Posterior cingulate gyrus (tissue), 11 donors: ENCODE data around the gene PARD3.
A peak's percentile ranks its signal among the peaks of the same experiment; 100 is the strongest.

Experiments used
- DNase-seq, 10 donors: peaks; one replicate each; pipeline versions ENCODE4 v3.0.0 to v3.0.0-alpha.2; 2020 to 2021; ENCODE audit warnings: mixed read lengths in 3 of 10
- intact Hi-C: fragments of 100-400 bp; cut with DNase I; formaldehyde crosslinking; loops from one replicate; pipeline ENCODE4 v1.15.1; 2023

Gene PARD3

DNA sequence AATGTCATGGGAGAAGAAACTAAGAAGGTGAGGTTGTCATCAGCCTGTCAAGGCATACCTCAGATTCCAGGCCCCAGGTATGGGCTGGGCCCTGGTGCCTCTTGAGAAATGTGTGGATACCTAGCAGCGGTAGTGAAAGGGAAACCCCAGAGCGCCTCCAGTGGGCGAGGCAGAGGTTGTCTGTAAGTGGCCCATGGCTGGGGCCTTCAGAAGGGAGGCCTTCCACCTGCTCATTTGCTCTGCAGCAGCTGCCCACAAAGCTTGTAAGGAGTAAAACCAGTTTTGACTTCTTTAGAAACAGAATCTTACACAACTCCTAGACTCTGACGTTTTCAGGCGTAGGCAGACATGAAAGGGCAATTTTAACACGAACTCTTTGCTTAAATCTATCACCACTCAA, 509.9 kb downstream of the PARD3 start:
- no peak for DNase-seq
- intact Hi-C loops: no loop called here

GRCh38 chr10:34303022-34303421, 512.1 kb downstream of the PARD3 start:
- intact Hi-C loops: no loop called here

GRCh38 chr10:34299105-34299611, 515.9 kb downstream of the PARD3 start:
- peak in 3 of 10 donors; percentile 10 to 75 (median 16) for DNase-seq
- intact Hi-C loops: no loop called here

More at GRCh38 chr10:34303022-34303421, 512.1 kb downstream of the PARD3 start:
- no peak for DNase-seq

DNA sequence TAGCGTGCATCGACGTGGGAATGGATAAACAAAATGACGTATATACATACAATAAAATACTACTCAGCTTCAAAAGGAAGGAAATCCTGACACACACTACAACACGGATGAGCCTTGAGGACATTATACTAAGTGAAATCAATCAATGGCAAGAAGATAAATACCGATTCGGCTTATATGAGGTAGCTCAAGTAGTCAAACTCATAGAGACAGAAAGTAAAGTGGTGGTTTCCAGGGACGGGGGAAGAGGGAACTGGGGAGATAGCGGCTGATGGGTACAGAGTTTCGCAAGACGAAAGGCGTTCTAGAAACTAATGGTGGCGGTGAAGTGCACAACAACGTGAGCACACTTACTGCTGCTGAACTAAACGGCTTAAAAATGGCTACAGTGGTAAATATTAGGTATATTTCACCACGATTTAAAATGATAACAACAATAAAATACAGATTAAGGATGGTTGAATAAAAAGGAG, 516.7 kb downstream of the PARD3 start:
- DNase-seq: no peak
- intact Hi-C loops: no loop called here

- DNase-seq: no peak
- intact Hi-C loops: no loop called here
Observed at GRCh38 chr10:34297541-34298345, 517.4 kb downstream of the PARD3 start.

DNA sequence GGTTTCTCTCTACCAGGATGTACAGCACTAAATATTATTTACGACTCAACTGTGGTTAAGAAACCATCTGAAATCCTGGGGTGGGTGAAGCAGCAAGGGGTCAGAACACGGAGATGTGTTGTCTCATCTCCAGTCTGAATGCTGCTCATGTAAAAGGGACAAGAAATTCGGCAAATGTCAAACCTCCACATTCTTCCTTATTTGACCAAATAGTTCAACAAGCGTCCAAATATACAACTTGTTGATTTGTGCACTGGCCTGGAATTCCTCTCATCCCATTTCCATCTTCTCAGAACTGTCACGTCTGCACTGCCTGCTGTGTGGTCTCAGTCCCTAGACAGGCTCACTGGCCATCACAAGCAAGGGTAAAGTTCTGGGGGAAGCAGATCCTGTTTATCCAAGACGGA, 520.0 kb downstream of the PARD3 start:
- no peak for DNase-seq
- intact Hi-C loops: no loop called here

- DNase-seq: no peak
- intact Hi-C loops: no loop called here
Observed at GRCh38 chr10:34294137-34294536, 521.0 kb downstream of the PARD3 start.

DNA sequence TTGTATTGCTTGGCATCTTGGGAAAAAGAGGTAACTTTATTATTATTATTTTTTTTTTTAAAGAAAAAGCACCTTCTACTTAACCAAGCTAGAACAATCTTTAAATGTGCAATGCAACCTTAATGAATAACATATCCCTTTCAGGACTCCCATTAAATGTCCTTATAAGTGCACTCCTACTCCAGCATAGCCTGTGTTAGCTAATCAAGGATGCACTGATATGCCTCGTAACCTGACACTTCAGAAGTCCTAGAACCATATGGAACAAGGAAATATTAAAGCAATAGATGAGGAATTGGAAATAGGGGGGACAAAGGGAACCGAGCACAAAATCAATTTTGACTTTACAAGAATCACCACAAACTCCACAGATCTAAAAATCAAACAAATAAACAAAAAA, 522.4 kb downstream of the PARD3 start:
- no peak for DNase-seq
- intact Hi-C loops: no loop called here

- DNase-seq: no peak
- intact Hi-C loops: no loop called here
Observed at GRCh38 chr10:34292194-34292565, 522.9 kb downstream of the PARD3 start.

GRCh38 chr10:34291466-34292193, 523.5 kb downstream of the PARD3 start:
- intact Hi-C loops: no loop called here
- DNase-seq: no peak

DNA sequence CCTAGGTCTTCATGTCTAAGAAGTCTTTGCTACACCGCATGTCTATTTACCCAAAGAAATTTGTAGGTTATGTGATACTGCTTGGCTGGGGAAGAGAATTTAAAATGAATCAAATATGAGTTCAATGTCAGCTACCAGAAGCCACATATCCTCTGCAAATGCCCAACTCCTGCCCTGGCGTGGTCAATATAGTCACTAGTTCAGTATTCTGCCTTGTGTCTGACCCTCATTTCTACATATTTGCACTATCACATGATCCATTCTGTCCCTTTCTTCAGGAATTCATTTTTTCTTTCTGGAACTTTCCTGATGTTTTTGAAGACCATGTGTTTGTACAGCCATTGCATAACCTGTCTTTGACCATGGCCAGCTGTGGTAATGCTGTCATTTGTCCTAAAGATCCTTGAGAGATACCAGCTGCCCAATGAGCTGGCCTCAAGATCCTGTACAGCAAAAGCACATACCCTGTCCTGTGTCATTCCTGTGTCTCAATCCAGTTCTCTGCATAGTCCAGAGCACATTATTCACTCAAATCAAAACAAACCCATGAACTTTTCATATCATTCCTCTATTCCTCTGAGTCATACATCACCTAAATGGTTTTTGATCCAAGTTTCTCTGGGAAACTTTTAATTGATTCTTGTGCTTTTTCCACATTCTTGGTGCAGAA, 524.5 kb downstream of the PARD3 start:
- DNase-seq: no peak
- intact Hi-C loops: no loop called here

- DNase-seq: no peak
- intact Hi-C loops: no loop called here
Observed at GRCh38 chr10:34288634-34289033, 526.5 kb downstream of the PARD3 start.

DNA sequence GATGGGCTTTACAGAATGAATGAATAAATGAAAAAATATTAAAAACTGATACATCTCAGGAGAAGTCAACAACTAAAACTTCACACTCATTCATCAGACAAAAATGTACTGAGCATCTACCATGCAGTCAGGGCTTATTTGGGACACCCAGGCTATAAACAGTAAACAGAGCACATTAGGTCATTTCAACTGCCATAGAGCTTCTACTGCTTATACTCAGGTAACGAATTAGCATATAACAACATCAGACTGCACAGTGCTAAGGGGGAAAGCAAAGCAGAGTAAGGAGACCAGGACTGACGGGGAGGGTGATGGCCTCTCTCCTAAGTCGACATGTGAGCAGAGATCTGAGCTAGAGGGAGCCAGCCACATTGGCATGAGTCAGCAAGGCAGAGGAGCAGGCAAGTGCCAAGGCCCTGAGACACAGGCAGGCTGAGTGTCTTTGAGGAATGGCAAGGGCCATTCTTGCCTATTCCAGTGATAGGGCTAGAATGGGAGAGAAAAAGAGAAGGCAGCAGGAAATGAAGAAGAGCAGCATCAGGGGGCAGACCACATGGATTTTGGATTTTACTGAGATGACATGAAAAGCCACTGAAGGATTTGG, 528.9 kb downstream of the PARD3 start:
- peak in 1 of 10 donors; percentile 83 for DNase-seq
- intact Hi-C loops: no loop called here

GRCh38 chr10:34281661-34282582, 533.2 kb downstream of the PARD3 start:
- no peak for DNase-seq
- intact Hi-C loops: no loop called here

GRCh38 chr10:34280599-34281374, 534.3 kb downstream of the PARD3 start:
- no peak for DNase-seq
- intact Hi-C loops: no loop called here

GRCh38 chr10:34275626-34276130, 539.4 kb downstream of the PARD3 start:
- intact Hi-C loops: no loop called here
- DNase-seq: no peak

DNA sequence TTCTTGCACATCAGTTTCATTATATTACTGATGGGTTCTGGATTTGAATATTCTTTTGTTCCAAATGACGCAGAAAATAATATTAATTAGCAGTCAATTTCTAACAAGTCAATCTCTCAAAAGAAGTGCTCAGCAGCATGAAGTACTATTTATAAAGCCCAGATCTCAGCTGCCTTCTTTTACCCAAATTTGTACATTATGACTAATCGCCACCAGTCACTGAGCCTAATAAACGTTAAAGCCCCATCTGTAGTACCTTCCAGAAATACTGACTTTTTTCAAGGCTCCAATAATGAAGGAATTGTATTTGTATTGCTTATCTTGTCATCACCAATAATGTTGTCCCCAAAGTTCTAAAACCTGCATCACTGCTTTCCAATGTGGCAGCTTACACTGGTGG, 540.2 kb downstream of the PARD3 start:
- DNase-seq: no peak
- intact Hi-C loops: no loop called here

- intact Hi-C loops: no loop called here
- no peak for DNase-seq
Observed at GRCh38 chr10:34273340-34273739, 541.8 kb downstream of the PARD3 start.

DNA sequence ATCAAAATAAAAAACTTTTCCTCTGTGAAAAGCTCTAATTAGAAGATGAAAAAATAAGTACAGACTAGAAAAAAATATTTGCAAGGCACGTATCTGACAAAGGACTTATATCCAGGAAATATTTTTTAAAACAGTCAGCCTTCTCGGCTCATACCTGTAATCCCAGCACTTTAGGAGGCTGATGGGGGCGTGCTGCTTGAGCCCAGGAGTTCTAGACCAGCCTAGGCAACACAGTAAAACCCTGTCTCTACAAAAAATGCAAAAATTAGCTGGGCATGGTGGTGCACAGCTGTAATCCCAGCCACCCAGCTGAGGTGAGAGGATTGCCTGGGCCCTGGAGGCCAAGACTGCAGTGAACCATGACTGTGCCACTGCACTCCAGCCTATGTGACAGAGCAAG, 542.8 kb downstream of the PARD3 start:
- DNase-seq: no peak
- intact Hi-C loops: no loop called here
